Vagina (tissue), 2 donors: ENCODE measurements around the gene EFHB.

ENCODE experiments used
- CTCF ChIP-seq, 3 experiments: fragments of 450-650 bp in 2 of 3; fragments of 200-600 bp in 1 of 3; sonication (generic) in 1 of 3; IDR thresholded peaks; one replicate each; pipeline ENCODE4 v1.5.1; 2017 to 2019; ENCODE audit warnings: antibody characterized with exemption in 3 of 3, mild to moderate bottlenecking in 2 of 3, moderate library complexity in 2 of 3
- POLR2A ChIP-seq, 2 donors: fragments of 450-650 bp; IDR thresholded peaks; one replicate each; pipeline ENCODE4 v1.6.1; 2017; ENCODE audit warnings: antibody characterized with exemption in 2 of 2, mild to moderate bottlenecking in 2 of 2, moderate library complexity in 2 of 2

- TF ChIP-seq CTCF (IDR thresholded peaks at IDR 0.05) = no peak
- no peak for TF ChIP-seq POLR2A (IDR thresholded peaks at IDR 0.05)
These were observed 30.4 kb downstream of the EFHB start for GRCh38 chr3:19903649-19904048.
